BLaER1 (cell line): ENCODE measurements around the gene SCCPDH.
"Not testable (repeated sequence)": the region's sequence is repeated elsewhere in the genome, so short reads cannot be mapped to it uniquely, and the experiment has no call there.

Experiments
- H3K27ac ChIP-seq: shearing (Covaris generic); formaldehyde crosslinking; 2 replicates; pipeline ENCODE4 v1.8.1; 2022
- H3K27me3 ChIP-seq: shearing (Covaris generic); formaldehyde crosslinking; 2 replicates; pipeline ENCODE4 v1.8.1; 2022
- H3K36me3 ChIP-seq: shearing (Covaris generic); formaldehyde crosslinking; 2 replicates; pipeline ENCODE4 v1.8.1; 2022
- H3K4me1 ChIP-seq: shearing (Covaris generic); formaldehyde crosslinking; 2 replicates; pipeline ENCODE4 v1.8.1; 2022
- H3K4me2 ChIP-seq: shearing (Covaris generic); formaldehyde crosslinking; 2 replicates; pipeline ENCODE4 v1.8.1; 2022
- H3K4me3 ChIP-seq: shearing (Covaris generic); formaldehyde crosslinking; 2 replicates; pipeline ENCODE4 v1.8.1; 2022
- H3K9ac ChIP-seq: shearing (Covaris generic); formaldehyde crosslinking; 2 replicates; pipeline ENCODE4 v1.8.1; 2022
- H3K9me3 ChIP-seq: shearing (Covaris generic); formaldehyde crosslinking; 2 replicates; pipeline ENCODE4 v1.8.1; 2022
- H4K20me1 ChIP-seq: shearing (Covaris generic); formaldehyde crosslinking; 2 replicates; pipeline ENCODE4 v1.8.1; 2022
- Cebpa-rat ChIP-seq: shearing (Covaris generic); IDR thresholded peaks from 2 replicates; pipeline ENCODE4 v1.8.1; 2022

Gene SCCPDH

DNA sequence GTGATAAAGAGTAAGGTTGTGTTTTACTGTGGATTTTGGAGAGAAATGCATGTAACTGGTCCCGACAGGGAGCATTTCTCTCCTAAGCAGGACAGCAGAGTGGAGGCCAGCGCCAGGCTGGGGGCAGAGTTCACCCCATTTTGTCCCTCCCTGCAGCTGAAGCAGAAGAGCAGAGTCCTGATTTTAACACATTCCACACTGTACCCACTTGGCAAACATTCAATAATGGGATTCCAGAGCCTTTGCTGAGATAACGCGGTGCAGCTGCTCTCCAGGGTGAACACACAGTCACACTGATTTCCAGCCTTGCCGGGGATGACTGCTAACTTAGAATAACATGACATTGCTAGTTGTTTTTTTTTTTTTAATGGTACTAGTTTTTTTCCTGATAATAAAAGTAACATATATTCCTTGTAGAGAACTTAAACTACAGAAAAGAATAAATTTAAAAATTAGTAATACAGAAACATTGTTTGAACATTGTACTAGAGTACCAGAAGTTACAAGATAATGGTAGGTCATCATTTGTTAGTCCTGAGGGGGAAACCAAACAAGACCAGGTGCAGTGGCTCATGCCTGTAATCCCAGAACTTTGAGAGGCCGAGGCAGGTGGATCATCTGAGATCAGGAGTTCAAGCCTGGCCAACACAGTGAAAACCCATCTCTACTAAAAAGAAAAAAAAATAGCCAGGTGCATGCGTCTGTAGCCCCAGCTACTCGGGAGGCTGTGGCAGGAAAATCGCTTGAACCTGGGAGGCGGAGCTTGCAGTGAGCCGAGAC lies 77.2 kb downstream of the SCCPDH start:
- Histone ChIP-seq H3K9me3 (peaks cover 31% of the 10 kb centered on the region), H3K4me2 (no peak overlapping the region), H3K4me3 (no peak overlapping the region), H3K9ac (no peak overlapping the region), H3K4me1 (peaks cover 29% of the 10 kb centered on the region), H3K27ac (no peak overlapping the region), H3K36me3 (no peaks in the 10 kb centered on the region), H3K27me3 (no peaks in the 10 kb centered on the region), H4K20me1 (no peaks in the 10 kb centered on the region)
- TF ChIP-seq Cebpa-rat, result no peak

DNA sequence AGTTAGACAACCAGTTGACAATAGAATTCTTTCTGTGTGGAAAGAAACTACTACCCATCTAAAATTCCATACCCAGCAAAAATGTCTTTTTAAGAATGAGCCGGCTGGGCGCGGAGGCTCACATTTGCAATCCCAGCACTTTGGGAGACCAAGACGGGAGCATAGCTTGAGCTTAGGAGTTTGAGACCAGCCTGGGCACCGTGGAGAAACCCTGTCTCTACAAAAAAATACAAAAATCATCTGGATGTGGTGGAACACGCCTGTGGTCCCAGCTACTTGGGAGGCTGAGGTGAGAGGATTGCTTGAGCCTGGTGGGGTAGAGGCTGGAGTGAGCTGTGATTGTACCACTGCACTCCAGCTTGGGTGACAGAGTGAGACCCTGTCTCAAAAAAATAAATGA lies 79.2 kb downstream of the SCCPDH start:
- no peaks in the 10 kb centered on the region for H3K36me3 ChIP-seq
- H3K27ac ChIP-seq, result no peak overlapping the region
- no peaks in the 10 kb centered on the region for H4K20me1 ChIP-seq
- H3K9me3 ChIP-seq, result peaks cover 31% of the 10 kb centered on the region
- no peak overlapping the region for H3K4me3 ChIP-seq
- H3K4me1 ChIP-seq, result peaks cover 15% of the 10 kb centered on the region; the same call in 1 of the 2 replicates
- no peak overlapping the region for H3K4me2 ChIP-seq
- no peaks in the 10 kb centered on the region for H3K27me3 ChIP-seq
- no peak for TF ChIP-seq Cebpa-rat
- H3K9ac ChIP-seq, result no peak overlapping the region

DNA sequence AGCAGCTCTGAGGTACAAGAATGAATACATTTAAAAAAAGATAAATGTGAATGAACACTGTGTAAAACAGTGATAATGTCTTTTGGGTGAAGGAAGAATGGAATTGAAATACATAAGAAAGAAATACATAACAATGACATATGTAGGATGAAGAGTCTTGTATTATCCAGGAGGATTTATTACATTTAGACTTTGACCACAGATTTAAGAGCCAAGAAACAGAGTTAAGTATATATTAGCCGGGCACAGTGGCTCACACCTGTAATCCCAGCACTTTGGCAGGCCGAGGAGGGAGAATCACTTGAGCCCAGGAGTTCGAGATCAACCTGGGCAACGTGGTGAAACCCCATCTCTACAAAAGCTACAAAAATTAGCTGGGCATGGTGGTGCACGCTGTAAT lies 79.7 kb downstream of the SCCPDH start:
- H3K9me3 ChIP-seq, result peaks cover 31% of the 10 kb centered on the region
- no peak overlapping the region for H3K4me3 ChIP-seq
- H3K9ac ChIP-seq, result no peak overlapping the region
- peaks cover 10% of the 10 kb centered on the region; the same call in 1 of the 2 replicates for H3K4me1 ChIP-seq
- no peak for TF ChIP-seq Cebpa-rat
- no peaks in the 10 kb centered on the region for H3K36me3 ChIP-seq
- H3K4me2 ChIP-seq, result no peak overlapping the region
- no peaks in the 10 kb centered on the region for H4K20me1 ChIP-seq
- no peaks in the 10 kb centered on the region for H3K27me3 ChIP-seq
- no peak overlapping the region for H3K27ac ChIP-seq

DNA sequence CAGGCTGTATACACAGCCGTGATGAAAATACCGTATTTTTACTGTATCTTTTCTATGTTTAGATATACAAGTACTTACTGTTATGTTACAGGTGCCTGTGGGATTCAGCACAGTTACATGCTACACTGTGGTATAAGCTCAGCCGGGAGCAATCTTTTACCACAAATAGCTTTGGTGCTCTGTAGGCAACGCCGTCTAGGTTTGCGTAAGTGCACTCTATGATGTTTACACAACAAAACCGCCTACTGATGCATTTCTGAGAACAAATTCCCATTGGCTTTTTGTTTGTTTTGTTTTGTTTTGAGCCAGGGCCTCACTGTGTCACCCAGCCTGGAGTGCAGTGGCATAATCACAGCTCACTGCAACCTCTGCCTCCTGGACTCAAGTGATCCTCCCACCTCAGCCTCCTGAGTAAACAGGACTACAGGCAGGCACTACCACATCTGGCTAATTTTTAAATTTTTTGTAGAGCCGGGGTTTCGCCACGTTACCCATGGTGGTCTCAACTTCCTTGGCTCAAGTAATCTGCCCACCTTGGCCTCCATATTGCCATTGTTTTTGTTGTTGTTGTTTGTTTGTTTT lies 81.0 kb downstream of the SCCPDH start:
- H3K9me3 ChIP-seq, result peaks cover 31% of the 10 kb centered on the region

DNA sequence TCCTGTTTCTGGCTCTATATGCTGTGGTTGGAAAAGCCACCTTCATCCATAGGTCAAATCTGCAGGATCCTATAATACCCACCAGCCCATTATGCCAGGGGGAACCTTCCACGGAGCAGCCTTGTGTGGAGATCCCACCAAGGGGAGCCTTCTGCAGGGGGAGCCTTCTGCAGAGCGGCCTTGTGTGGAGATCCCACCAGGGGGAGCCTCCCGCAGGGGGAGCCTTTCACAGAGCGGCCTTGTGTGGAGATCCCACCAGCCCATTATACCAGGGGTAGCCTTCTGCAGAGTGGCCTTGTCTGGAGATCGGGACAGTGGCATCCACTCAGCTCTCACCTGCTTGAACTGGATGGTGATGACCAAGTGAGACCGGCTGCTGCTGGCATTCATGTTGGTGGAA lies 85.3 kb downstream of the SCCPDH start:
- no peaks in the 10 kb centered on the region for H3K36me3 ChIP-seq
- peaks cover 8% of the 10 kb centered on the region for H3K9me3 ChIP-seq
- no peak for TF ChIP-seq Cebpa-rat
- H3K4me1 ChIP-seq, result no peaks in the 10 kb centered on the region
- H3K27me3 ChIP-seq, result no peaks in the 10 kb centered on the region
- H3K27ac ChIP-seq, result no peak overlapping the region
- no peaks in the 10 kb centered on the region for H4K20me1 ChIP-seq
- H3K4me2 ChIP-seq, result no peak overlapping the region
- no peak overlapping the region for H3K9ac ChIP-seq
- no peak overlapping the region for H3K4me3 ChIP-seq

More for the DNA sequence above, 81.0 kb downstream of the SCCPDH start:
- TF ChIP-seq Cebpa-rat, result no peak
- Histone ChIP-seq H3K27me3 (no peaks in the 10 kb centered on the region), H3K4me1 (peaks cover 2% of the 10 kb centered on the region; the same call in 1 of the 2 replicates), H3K36me3 (no peaks in the 10 kb centered on the region), H3K9ac (no peak overlapping the region), H3K4me2 (no peak overlapping the region), H3K4me3 (no peak overlapping the region), H4K20me1 (no peaks in the 10 kb centered on the region), H3K27ac (no peak overlapping the region)

DNA sequence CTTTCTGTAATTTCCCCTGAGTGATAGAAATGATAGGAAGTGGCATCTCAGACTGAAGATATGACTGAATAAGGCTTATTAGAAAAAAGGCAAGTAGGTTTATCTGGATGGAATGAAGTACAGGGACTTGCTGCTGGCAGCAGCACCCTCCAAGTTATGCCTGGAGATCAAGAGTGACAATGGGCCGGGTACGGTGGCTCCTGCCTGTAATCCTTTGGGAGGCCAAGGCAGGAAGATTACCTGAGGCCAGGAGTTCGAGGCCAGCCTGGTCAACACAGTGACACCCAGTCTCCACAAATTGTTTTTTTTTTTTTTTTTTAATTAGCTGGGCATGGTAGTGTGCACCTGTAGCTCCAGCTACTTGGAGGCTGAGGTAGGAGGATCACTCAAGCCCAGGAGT lies 87.8 kb downstream of the SCCPDH start:
- H3K4me1 ChIP-seq, result peaks cover 20% of the 10 kb centered on the region
- no peak overlapping the region for H3K4me2 ChIP-seq
- H4K20me1 ChIP-seq, result no peaks in the 10 kb centered on the region
- peaks cover under 1% of the 10 kb centered on the region for H3K9me3 ChIP-seq
- no peak overlapping the region for H3K9ac ChIP-seq
- H3K27ac ChIP-seq, result no peak overlapping the region
- H3K4me3 ChIP-seq, result no peak overlapping the region
- H3K36me3 ChIP-seq, result no peaks in the 10 kb centered on the region
- TF ChIP-seq Cebpa-rat, result no peak
- H3K27me3 ChIP-seq, result no peaks in the 10 kb centered on the region

DNA sequence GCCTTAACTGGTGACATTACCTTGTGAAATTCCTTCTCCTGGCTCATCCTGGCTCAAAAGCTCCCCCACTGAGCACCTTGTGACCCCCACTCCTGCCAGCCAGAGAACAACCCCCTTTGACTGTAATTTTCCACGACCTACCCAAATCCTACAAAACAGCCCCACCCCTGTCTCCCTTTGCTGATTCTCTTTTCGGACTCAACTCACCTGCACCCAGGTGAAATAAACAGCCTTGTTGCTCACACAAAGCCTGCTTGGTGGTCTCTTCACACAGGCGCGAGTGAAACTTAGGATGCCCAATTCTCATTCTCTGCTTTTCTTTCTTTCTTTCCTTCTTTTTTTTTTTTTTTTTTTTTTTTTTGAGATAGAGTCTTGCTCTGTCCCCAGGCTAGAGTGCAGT lies 89.1 kb downstream of the SCCPDH start:
- not testable (repeated sequence) for H3K9me3 ChIP-seq, H3K4me3 ChIP-seq, H3K27ac ChIP-seq, H4K20me1 ChIP-seq, H3K27me3 ChIP-seq, H3K9ac ChIP-seq, H3K36me3 ChIP-seq, H3K4me2 ChIP-seq
- H3K4me1 ChIP-seq, result peaks cover 20% of the 10 kb centered on the region

DNA sequence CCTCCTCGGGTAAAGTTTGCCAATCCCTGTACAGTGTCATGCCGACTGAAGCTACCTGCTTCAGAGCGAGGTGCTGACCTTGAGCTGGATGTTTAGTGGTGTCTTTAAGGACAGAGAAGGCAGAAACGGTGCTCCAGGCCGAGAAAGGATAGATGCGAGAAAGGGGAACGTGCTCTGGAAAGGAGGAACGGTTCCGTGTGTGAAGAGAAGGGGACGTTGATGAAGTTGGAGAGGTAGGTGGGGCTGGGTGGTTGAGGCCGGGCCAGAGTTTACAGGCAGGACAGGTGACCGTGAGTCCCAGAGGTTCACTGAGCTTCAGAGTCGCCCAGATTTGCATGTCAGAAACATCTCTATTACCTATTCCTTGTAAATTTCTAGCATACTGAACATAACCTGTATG lies 90.7 kb downstream of the SCCPDH start:
- Histone ChIP-seq H3K9ac (no peak overlapping the region), H3K4me1 (peaks cover 27% of the 10 kb centered on the region), H3K4me2 (no peak overlapping the region), H3K9me3 (peaks cover 9% of the 10 kb centered on the region), H3K27me3 (no peaks in the 10 kb centered on the region), H3K27ac (no peak overlapping the region), H3K4me3 (no peak overlapping the region), H3K36me3 (no peaks in the 10 kb centered on the region; the same call in 1 of the 2 replicates), H4K20me1 (no peaks in the 10 kb centered on the region)
- no peak for TF ChIP-seq Cebpa-rat

DNA sequence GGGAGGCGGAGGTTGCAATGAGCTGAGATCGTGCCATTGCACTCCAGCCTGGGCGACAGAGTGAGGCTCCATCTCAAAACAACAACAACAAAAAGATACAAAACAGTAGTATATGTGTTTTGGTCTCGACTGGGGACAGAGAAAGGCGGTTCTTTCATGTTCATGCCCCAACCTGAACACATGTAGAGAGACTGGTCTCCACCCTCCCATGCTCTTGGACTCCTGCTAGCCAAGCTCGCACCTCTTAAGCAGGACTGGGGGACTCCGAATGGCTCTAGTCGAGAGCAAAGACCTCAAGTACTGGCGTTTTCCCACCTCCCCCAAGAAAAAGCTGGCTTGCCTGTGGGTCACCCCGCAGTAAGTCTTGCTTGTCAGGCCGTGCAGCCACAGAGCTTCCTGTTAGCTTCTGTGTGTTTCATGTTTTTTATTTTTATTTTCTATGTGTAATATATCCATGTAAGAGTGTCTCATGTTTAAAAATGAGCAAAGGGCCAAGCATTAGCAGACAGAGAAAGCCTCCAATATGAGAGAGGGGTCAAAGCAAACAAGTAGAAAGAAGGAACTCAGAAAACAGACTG lies 91.6 kb downstream of the SCCPDH start:
- Histone ChIP-seq H3K4me2 (peak overlapping the region; percentile 82), H4K20me1 (no peaks in the 10 kb centered on the region), H3K9ac (peak overlapping the region; percentile 63), H3K27me3 (no peaks in the 10 kb centered on the region), H3K9me3 (peaks cover 9% of the 10 kb centered on the region), H3K4me1 (peaks cover 36% of the 10 kb centered on the region), H3K36me3 (no peaks in the 10 kb centered on the region; the same call in 1 of the 2 replicates), H3K27ac (peak overlapping the region; percentile 74), H3K4me3 (peak overlapping the region; percentile 27; the same call in 1 of the 2 replicates)
- no peak for TF ChIP-seq Cebpa-rat
